ENCODE measurements around the gene KIF2A.

Gene KIF2A

GRCh38 chr5:62257020-62257367 is 49.0 kb upstream of the KIF2A start:
- no peaks in the 10 kb centered on the region for H3K4me1 ChIP-seq (ENCODE audit: control insufficient read depth, insufficient read depth, low read length)
- no peaks in the 10 kb centered on the region for H3K36me3 ChIP-seq (ENCODE audit: control insufficient read depth in 2 of 2, insufficient read depth in 1 of 2, low read length in 2 of 2)
- no peaks in the 10 kb centered on the region for H3K9me3 ChIP-seq (ENCODE audit: control insufficient read depth, insufficient read depth, low read depth, low read length)
- ChIA-PET POLR2A (no interaction called here), CTCF (no interaction called here)
- H3K27ac ChIP-seq (ENCODE audit: extremely low read depth, low read depth, low read length) = no peak overlapping the region
- no peak for TF ChIP-seq ZNF174 (tag by site-specific recombination; IDR thresholded peaks at IDR 0.05)
- TF ChIP-seq ZNF221 (tag by site-specific recombination; IDR thresholded peaks at IDR 0.05; ENCODE audit: borderline replicate concordance) = no peak
- TF ChIP-seq ZNF658 (tag by site-specific recombination; IDR thresholded peaks at IDR 0.05) = no peak
- TF ChIP-seq ZNF362 (tag by site-specific recombination; IDR thresholded peaks at IDR 0.05) = no peak
- no peak for TF ChIP-seq BCL6B (tag by site-specific recombination; IDR thresholded peaks at IDR 0.05)
- no peak for TF ChIP-seq ZNF426 (tag by site-specific recombination; IDR thresholded peaks at IDR 0.05)
- no peak for TF ChIP-seq ZNF169 (tag by site-specific recombination; IDR thresholded peaks at IDR 0.05)
- TF ChIP-seq GLI2 (tag by site-specific recombination; IDR thresholded peaks at IDR 0.05; ENCODE audit: borderline replicate concordance, low read depth) = no peak
- no peak for TF ChIP-seq ZNF560 (tag by site-specific recombination; IDR thresholded peaks at IDR 0.05; ENCODE audit: borderline replicate concordance)
- no peak for TF ChIP-seq TSHZ1 (tag by site-specific recombination; IDR thresholded peaks at IDR 0.05; ENCODE audit: borderline replicate concordance)
- TF ChIP-seq CTCF (tag by site-specific recombination; IDR thresholded peaks at IDR 0.05) = no peak
- no peak for TF ChIP-seq ZNF692 (tag by site-specific recombination; IDR thresholded peaks at IDR 0.05)
- no peak for TF ChIP-seq ZNF350 (tag by site-specific recombination; IDR thresholded peaks at IDR 0.05)
- no peak for TF ChIP-seq ZNF776 (tag by site-specific recombination; IDR thresholded peaks at IDR 0.05; ENCODE audit: borderline replicate concordance)
- no peak for TF ChIP-seq ZNF76 (tag by site-specific recombination; IDR thresholded peaks at IDR 0.05; ENCODE audit: borderline replicate concordance, low read depth)
- no peak for TF ChIP-seq REPIN1 (tag by site-specific recombination; IDR thresholded peaks at IDR 0.05; ENCODE audit: low read depth)
- TF ChIP-seq ZNF18 (tag by site-specific recombination; IDR thresholded peaks at IDR 0.05) = no peak
- H3K4me3 ChIP-seq (ENCODE audit: low read depth, low read length) = no peak overlapping the region
